Uterus (tissue), 2 donors: ENCODE results near the gene TRIM62.

ENCODE experiments used
- CTCF ChIP-seq, 4 experiments: fragments of 200-600 bp in 2 of 4; fragments of 450-650 bp in 2 of 4; sonication (generic) in 2 of 4; IDR thresholded peaks; one replicate each; pipeline ENCODE4 v1.5.1; 2016 to 2019; ENCODE audit warnings: antibody characterized with exemption in 4 of 4, mild to moderate bottlenecking in 2 of 4, moderate library complexity in 1 of 4
- POLR2A ChIP-seq, 2 donors: fragments of 450-650 bp; IDR thresholded peaks; one replicate each; pipeline ENCODE4 v1.6.1; 2016; ENCODE audit warnings: antibody characterized with exemption in 2 of 2, mild to moderate bottlenecking in 1 of 2, moderate library complexity in 1 of 2

- no peak for TF ChIP-seq CTCF (IDR thresholded peaks at IDR 0.05)
- no peak for TF ChIP-seq POLR2A (IDR thresholded peaks at IDR 0.05)
Measured at GRCh38 chr1:33220676-33221384, 39.0 kb upstream of the TRIM62 start.
